GM19324 (cell line): Measurements from ENCODE around the gene CCRL2.
"Not testable (repeated sequence)": the region's sequence is repeated elsewhere in the genome, so short reads cannot be mapped to it uniquely, and the experiment has no call there.

Source experiments
- ATAC-seq: cut with Tn5 transposase; IDR thresholded peaks from one replicate; pipeline ENCODE4 v1.9.1; 2021; ENCODE audit warnings: mild to moderate bottlenecking, moderate library complexity; ENCODE audit not compliant: unreplicated experiment, low FRiP score

Gene CCRL2

GRCh38 chr3:46401579-46401978 is 5.5 kb upstream of the CCRL2 start:
- no peak for ATAC-seq

DNA sequence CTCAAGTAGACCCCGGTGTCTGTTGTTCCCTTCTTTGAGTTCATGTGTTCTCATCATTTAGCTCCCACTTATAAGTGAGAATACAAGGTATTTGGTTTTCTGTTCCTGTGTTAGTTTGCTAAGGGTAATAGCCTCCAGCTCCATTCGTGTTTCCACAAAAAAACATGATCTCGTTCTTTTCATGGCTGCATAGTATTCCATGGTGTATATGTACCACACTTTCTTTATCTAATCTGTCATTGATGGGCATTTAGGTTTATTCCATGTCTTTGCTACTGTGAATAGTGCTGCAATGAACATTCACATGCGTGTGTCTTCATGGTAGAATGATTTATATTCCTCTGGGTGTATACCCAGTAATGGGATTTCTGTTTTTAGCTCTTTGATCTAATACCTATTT is 4.2 kb upstream of the CCRL2 start:
- not testable (repeated sequence) for ATAC-seq

GRCh38 chr3:46405301-46406019 is 1.6 kb upstream of the CCRL2 start:
- no peak for ATAC-seq

GRCh38 chr3:46406443-46406787 is 644 bp upstream of the CCRL2 start:
- no peak for ATAC-seq

DNA sequence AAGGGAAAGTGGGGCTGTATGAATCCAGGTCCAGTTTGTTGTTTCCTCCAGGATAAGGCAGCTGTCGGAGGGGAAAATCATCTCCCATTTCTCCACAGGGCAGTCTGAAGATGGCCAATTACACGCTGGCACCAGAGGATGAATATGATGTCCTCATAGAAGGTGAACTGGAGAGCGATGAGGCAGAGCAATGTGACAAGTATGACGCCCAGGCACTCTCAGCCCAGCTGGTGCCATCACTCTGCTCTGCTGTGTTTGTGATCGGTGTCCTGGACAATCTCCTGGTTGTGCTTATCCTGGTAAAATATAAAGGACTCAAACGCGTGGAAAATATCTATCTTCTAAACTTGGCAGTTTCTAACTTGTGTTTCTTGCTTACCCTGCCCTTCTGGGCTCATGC is 911 bp downstream of the CCRL2 start:
- no peak for ATAC-seq

GRCh38 chr3:46408853-46409252 is 1.8 kb downstream of the CCRL2 start:
- no peak for ATAC-seq

DNA sequence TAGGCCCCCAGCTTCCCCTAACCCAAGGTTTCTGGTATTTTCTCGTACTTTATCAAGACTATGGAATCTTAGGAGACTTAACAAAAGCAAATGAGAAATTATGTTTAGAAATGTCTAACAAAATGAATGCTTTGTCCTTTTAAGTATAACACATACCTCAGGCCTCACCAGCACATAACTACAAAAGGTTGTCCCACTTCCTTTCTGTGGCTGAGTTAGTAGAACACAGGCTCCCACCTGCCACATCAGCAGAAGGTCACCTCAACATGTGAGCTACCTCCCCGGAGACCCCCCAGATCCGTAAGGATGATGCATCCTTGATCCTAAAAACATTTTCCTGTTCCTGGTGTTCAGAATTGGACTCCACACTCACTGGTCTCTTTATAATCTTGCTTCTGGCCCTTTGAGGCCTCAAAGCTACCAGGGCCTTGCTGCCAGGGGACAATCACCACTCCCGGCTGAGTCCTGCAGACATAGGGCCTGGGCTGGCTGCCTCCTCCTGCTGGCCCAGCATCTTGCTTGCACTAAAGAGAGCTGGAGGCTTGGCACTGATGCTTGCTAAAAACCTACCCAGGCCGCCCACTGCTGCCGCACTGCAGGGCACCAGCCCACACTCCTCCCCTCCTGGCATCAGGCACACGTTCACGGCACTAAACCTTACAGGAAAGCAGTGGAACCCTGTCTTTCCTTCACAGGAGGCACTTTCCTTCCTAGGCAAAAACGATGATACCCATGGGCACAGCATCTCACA is 2.9 kb downstream of the CCRL2 start:
- ATAC-seq, result no peak

DNA sequence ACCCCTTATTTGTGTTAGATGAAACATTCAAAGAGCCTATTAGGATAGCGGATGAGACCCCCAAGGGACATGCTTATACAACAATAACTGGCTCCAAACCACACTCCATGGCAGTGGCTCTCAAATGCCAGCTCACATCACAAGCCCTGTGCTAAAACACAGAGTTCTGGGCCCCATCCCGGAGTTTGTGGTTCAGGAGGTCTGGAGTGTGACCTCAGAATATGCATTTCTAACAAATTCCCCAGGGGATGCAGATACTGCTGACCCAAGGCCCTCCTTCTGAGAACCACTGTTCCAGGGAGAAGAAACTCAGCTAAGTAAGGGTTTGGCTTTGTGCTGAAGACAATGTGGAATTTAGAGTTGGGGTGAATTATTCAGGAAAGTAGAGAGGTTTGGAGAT is 3.6 kb downstream of the CCRL2 start:
- ATAC-seq, result no peak

DNA sequence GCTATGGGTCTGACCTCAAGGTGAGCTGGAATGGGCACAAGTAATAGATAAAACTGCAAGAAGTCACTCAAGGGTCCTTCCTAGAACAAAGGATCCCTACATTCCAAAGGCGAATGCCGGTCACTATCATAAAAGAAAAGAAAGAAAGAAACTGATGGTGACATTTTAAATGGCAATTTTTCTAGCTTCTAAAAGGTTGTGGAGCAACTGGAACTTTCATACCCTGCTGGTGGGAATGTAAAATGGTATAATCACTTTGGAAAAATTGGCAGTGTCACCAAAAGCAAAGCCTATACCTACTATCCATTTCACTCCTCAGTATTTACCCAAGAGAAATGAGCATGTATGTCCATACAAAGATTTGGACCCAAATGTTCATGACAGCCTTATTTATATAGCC is 4.2 kb downstream of the CCRL2 start:
- ATAC-seq, result no peak

GRCh38 chr3:46412786-46413298 is 5.8 kb downstream of the CCRL2 start:
- ATAC-seq, result no peak

GRCh38 chr3:46413951-46414350 is 6.9 kb downstream of the CCRL2 start:
- ATAC-seq, result no peak

- ATAC-seq, result no peak
Measured at GRCh38 chr3:46414739-46415138, 7.7 kb downstream of the CCRL2 start.

GRCh38 chr3:46416125-46416810 is 9.2 kb downstream of the CCRL2 start:
- ATAC-seq, result no peak

DNA sequence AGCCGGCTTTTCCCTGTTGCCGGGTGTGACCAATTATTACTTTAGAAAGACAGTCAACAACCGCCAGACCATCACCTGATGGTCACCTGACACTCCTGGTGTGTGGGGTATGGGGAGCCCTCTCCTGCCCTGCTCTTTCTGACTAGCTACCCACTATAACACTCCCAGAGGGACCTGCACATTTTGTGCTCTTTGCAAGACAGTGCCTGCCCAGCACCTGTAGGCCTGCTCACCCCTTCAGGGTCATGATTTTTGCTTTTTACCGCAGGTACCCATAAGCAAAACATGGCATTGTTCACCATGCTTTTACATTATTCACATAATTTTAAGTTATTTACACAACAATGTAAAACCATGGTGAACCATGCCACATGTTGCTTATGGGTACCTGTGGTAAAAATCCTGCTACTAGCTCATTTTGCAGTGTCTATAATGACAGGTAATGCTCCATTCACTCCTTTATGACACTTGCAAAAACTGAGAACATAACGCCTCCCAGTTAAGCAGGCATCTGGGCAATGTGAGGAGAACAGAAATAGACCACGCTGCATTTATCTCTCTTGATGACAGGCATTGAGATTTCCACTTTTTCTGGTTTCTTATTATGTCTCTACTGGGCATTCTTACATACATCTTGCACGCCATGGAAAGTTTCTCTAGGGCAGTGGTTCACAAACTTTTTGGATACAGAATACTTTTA is 9.9 kb downstream of the CCRL2 start:
- ATAC-seq, result no peak

DNA sequence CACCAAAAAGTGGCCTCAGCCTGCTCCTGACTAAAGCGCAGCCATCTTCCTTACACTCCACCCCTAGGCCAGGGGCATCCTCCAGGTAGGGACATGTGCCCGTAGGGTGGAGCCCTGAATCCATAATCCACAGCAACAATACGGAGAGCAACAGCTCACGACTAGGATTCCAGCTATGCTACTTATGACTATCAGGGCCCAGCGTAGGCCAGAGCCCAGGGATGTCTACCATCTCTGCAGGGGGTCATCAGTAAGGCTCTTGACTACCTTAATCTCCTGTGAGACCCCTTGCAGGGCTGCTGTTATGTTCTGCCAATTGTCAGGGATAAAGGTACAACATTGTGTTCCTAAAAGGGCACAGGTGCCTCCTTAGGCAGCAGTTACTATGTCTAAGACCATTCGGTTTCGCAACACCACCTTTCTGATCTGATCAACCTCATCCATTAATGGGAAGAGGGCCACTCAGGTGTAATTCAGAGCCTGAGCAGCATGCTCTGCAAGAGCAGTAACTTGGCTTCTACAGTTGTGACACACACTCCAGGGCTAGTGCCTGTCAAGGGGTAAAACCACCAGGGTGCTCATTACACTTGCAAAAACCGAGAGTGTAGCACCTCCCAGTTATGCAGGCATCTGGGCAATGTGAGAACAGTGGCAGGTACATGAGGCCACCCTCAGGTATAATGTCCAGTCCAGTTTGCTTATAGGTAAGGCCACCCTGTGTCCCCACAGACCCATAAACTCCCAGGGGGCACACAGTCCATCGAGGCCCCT is 11.0 kb downstream of the CCRL2 start:
- ATAC-seq, result no peak

- ATAC-seq, result no peak
Measured at GRCh38 chr3:46419816-46420215, 12.8 kb downstream of the CCRL2 start.

DNA sequence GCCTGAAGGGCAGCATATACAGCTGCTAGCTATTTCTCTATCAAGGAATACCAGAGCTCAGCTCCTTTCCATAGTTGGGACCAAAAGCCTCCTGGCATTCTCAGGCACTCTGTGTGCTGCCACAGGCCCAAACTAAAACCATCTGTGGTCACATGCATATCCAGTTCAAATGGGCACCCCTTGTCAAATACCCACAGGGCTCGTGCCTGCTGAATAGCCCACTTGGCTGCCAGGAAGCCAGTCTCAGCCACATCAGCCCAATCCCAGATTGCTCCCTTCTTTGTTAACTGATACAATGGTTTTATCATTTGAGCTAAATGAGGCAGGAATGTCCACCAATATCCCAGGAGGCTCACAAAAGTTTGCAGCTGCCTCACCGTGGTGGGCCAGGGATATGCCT is 13.9 kb downstream of the CCRL2 start:
- ATAC-seq, result no peak

DNA sequence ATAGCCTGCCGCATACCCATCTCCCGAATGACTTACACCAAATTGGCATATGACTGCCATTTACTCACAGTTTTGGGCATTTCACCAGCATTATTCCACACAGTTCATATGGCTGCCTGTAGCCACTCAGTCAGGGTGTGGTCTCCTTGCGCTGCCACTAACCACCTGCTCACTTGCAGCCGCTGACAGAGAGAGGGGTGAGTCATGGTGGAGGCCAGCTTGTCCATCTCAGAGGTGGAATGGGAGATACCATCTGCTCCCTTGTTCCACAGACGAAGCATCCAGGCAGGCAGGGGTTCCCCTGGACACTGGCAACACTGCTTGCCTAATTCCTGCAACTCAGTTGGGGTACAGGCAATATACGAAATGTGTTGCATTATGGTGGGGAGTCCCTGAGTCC is 15.6 kb downstream of the CCRL2 start:
- ATAC-seq, result no peak

GRCh38 chr3:46423588-46423987 is 16.5 kb downstream of the CCRL2 start:
- no peak for ATAC-seq

DNA sequence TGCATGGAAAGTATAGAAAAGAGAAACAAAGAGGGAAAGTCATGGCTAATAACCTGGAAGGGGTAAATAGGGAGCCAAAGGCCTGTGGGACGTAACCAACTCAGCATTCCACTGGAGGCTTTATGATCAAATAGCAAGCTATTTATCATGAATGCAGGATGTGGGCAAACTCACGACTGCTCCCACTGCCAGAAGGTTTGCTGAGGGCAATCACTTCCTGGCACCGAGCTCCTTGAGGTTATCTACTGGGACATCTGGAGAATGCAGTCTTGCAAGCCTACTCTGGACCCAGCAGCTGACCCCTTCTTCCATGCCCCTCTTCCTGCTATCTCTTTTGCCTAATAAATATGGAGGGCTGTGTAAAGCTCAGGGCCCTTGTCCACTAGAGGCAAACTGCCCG is 19.4 kb downstream of the CCRL2 start:
- not testable (repeated sequence) for ATAC-seq
